Nephron progenitor cell (in vitro differentiated cells): ENCODE data around the gene NXF1.
A peak's percentile ranks its signal among the peaks of the same experiment; 100 is the strongest.

Source experiments
- DNase-seq: peaks from one replicate; pipeline ENCODE4 v3.0.0; 2021
- H3K27ac Mint-ChIP-seq: 2 replicates; pipeline ENCODE4 v1.8.0; 2021; ENCODE audit warnings: mild to moderate bottlenecking, moderate library complexity, mixed read lengths
- H3K27me3 Mint-ChIP-seq: 2 replicates; pipeline ENCODE4 v1.8.0; 2021; ENCODE audit warnings: mild to moderate bottlenecking, low read depth, mixed read lengths; ENCODE audit not compliant: poor library complexity
- H3K36me3 Mint-ChIP-seq: 2 replicates; pipeline ENCODE4 v1.8.0; 2021; ENCODE audit warnings: low read depth, mixed read lengths
- H3K4me1 Mint-ChIP-seq: 2 replicates; pipeline ENCODE4 v1.8.0; 2021; ENCODE audit warnings: mixed read lengths
- H3K4me3 Mint-ChIP-seq: 2 replicates; pipeline ENCODE4 v1.8.0; 2021; ENCODE audit warnings: mild to moderate bottlenecking, moderate library complexity, mixed read lengths
- H3K9me3 Mint-ChIP-seq: 2 replicates; pipeline ENCODE4 v1.8.0; 2021; ENCODE audit warnings: mild to moderate bottlenecking, moderate library complexity, mixed read lengths
- TF ChIP-seq, protein P1 (sequence below): fragments of 200-600 bp; sonication (generic); IDR thresholded peaks from 2 replicates; pipeline ENCODE4 v1.5.0; 2021; ENCODE audit warnings: antibody characterized with exemption

NXF1 gene

DNA sequence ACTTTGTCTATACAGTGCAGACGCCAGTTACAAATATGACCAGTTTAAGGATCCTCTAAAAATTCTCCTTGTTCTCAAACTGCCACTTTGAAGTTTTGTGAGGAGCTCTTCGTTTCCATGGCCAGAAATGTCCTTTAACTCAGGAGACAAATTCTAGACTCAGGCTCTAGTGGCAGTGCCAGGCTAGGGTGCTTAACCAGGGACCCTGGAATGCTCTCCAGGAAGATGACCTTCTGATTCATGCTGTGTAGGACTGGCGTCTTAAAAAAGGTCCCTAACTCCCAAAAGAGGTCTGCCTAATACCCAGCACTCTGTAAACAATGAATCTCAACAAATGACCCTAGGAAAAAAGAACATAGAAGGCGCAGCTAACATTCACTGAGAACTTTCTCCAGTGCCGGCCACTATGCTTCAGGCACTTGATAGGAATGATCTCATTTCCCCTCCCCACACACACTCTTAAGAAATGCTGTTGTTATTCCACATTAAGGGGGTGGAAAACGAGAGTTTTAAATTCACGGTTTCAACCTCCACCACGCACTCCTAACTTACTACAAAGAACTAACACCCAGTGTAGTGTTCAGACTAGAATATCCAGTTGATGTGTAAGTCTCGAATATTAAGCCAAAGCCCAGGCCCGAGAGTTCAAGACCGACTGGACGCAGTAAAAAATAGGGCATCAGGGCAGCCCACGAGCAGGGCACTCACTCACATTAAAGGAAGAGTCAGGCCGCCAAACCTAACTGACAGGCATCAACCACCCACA lies 747 bp downstream of the NXF1 start:
- Mint-ChIP-seq H3K4me3 (peak overlapping the region; percentile 100), H3K36me3 (peaks cover 41% of the 10 kb centered on the region), H3K9me3 (no peaks in the 10 kb centered on the region), H3K27me3 (peaks cover 8% of the 10 kb centered on the region), H3K27ac (peak overlapping the region; percentile 99), H3K4me1 (peaks cover 30% of the 10 kb centered on the region)
- no peak for DNase-seq
- TF ChIP-seq, protein P1, sequence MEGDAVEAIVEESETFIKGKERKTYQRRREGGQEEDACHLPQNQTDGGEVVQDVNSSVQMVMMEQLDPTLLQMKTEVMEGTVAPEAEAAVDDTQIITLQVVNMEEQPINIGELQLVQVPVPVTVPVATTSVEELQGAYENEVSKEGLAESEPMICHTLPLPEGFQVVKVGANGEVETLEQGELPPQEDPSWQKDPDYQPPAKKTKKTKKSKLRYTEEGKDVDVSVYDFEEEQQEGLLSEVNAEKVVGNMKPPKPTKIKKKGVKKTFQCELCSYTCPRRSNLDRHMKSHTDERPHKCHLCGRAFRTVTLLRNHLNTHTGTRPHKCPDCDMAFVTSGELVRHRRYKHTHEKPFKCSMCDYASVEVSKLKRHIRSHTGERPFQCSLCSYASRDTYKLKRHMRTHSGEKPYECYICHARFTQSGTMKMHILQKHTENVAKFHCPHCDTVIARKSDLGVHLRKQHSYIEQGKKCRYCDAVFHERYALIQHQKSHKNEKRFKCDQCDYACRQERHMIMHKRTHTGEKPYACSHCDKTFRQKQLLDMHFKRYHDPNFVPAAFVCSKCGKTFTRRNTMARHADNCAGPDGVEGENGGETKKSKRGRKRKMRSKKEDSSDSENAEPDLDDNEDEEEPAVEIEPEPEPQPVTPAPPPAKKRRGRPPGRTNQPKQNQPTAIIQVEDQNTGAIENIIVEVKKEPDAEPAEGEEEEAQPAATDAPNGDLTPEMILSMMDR, result no peak

DNA sequence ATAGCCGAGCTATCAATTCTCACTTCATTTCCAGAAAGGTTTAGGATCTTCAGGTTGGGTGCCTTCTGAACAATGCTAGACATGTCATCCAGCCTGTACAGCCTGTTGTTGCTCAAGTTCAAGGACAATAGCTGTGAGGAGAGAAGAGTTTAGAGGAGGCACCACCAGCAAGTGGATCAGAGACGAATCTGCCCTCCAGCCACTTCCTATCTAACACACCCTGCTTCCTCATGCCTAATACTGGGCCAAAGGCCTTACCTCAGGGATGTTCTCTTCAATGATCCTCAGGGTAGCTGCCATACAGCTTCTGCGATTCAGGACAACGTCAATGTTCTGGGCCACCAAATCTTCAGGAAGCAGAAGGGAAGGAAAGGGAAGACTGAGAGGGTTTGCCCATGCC lies 4.2 kb downstream of the NXF1 start:
- TF ChIP-seq, protein P1, result no peak
- peaks cover 17% of the 10 kb centered on the region for H3K27me3 Mint-ChIP-seq
- H3K4me3 Mint-ChIP-seq, result no peak overlapping the region
- peaks cover 21% of the 10 kb centered on the region for H3K4me1 Mint-ChIP-seq
- DNase-seq, result no peak
- H3K9me3 Mint-ChIP-seq, result no peaks in the 10 kb centered on the region
- H3K27ac Mint-ChIP-seq, result no peak overlapping the region
- H3K36me3 Mint-ChIP-seq, result peaks cover 68% of the 10 kb centered on the region

DNA sequence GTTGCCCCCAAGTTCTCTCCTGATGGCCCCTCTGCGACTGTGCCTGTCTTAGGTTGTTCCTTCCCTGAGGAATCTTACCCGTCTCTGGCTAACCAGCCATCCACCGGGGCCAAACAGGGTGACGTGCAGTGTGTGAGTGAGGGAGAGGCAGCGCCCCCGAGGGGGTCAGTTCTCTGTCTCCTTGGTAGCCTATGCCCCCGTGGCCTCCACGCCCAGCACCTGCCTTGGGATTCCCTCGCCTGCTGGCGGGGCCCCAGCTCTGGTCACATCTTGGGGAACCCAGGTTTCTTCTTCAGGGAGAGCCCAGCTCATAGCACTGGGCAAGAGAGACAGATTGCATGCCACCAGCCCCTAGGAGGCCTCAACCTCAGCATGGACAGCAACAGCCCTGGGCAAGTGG lies 5.8 kb downstream of the NXF1 start:
- Mint-ChIP-seq H3K4me1 (peaks cover 12% of the 10 kb centered on the region), H3K9me3 (no peaks in the 10 kb centered on the region), H3K27me3 (peaks cover 17% of the 10 kb centered on the region), H3K27ac (no peak overlapping the region), H3K36me3 (peaks cover 84% of the 10 kb centered on the region), H3K4me3 (no peak overlapping the region)
- TF ChIP-seq, protein P1, result no peak
- DNase-seq, result no peak

DNA sequence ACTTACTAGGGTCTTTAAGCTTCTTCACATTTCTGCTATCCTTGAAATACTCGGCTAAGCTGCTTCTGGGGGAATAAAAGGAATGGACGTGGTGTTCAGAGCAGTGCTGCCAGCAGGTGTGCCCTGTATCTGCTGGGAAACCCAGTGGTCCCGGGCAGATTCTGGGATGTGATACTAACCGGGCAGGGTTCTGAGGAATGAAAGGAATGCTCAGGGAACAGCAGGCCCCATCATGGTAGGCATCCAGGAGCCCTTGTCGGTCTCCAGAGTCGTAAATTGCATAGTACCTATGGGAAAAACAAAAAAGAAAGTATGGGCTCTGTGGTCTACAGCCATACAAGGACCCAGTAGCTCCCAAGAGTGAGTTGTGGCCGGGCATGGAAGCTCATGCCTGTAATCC lies 9.0 kb downstream of the NXF1 start:
- peaks cover 8% of the 10 kb centered on the region for H3K27me3 Mint-ChIP-seq
- TF ChIP-seq, protein P1, result no peak
- no peak overlapping the region for H3K4me3 Mint-ChIP-seq
- no peak for DNase-seq
- H3K4me1 Mint-ChIP-seq, result peaks cover 8% of the 10 kb centered on the region
- peaks cover 79% of the 10 kb centered on the region for H3K36me3 Mint-ChIP-seq
- no peak overlapping the region for H3K27ac Mint-ChIP-seq
- H3K9me3 Mint-ChIP-seq, result no peaks in the 10 kb centered on the region

DNA sequence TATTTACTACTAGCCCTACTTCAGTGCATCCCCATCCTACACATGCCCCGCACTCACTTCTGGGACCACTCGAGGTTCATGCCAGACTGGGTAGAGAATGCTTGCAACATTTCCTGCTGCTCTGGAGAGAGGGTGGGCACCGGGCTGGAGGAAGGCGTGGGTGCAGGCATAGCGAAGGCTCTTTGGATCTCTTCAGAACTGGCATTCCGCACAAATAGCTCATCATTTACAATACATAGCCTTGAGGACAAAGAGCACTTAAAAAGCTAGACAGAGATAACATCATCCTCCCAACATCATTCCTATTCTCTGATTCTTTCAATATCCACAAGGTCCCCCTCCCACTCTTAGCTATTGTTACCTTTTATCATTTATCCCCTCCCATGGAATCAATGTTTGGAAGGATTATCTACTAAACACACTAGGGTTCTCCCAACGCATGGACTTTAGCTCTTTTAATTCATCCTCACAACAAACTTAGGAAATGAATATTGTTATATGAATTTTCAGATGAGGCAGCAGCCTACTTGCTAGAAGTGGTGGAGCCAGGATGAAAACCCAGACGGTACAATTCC lies 11.0 kb downstream of the NXF1 start:
- no peak overlapping the region for H3K27ac Mint-ChIP-seq

More for the DNA sequence above, 11.0 kb downstream of the NXF1 start:
- H3K36me3 Mint-ChIP-seq, result peaks cover 78% of the 10 kb centered on the region
- no peaks in the 10 kb centered on the region for H3K9me3 Mint-ChIP-seq
- no peak overlapping the region for H3K4me3 Mint-ChIP-seq
- DNase-seq, result no peak
- TF ChIP-seq, protein P1, result no peak
- H3K27me3 Mint-ChIP-seq, result peaks cover 8% of the 10 kb centered on the region
- H3K4me1 Mint-ChIP-seq, result peaks cover 28% of the 10 kb centered on the region
